Glutamatergic neuron (in vitro differentiated cells): Measurements from ENCODE around the gene CKAP4. TPM values are rescaled to one million over a fixed set of nuclear protein-coding genes. Genes with fewer than 3 reads are reported as not detected.

Experiments used
- DNase-seq: peaks from one replicate; pipeline ENCODE4 v3.0.0; 2022
- H3K27ac Mint-ChIP-seq: one replicate; pipeline ENCODE4 v1.8.0; 2020; ENCODE audit warnings: mild to moderate bottlenecking, mixed read lengths, inconsistent platforms; ENCODE audit not compliant: unreplicated experiment
- H3K27me3 Mint-ChIP-seq: one replicate; pipeline ENCODE4 v1.8.0; 2020; ENCODE audit warnings: mild to moderate bottlenecking, moderate library complexity, mixed read lengths, inconsistent platforms; ENCODE audit not compliant: unreplicated experiment
- H3K36me3 Mint-ChIP-seq: one replicate; pipeline ENCODE4 v1.8.0; 2020; ENCODE audit warnings: mild to moderate bottlenecking, mixed read lengths, inconsistent platforms; ENCODE audit not compliant: unreplicated experiment
- H3K4me1 Mint-ChIP-seq: one replicate; pipeline ENCODE4 v1.8.0; 2020; ENCODE audit warnings: mild to moderate bottlenecking, low read depth, mixed read lengths, inconsistent platforms; ENCODE audit not compliant: unreplicated experiment
- H3K4me3 Mint-ChIP-seq: one replicate; pipeline ENCODE4 v1.8.0; 2020; ENCODE audit warnings: mild to moderate bottlenecking, mixed read lengths, inconsistent platforms; ENCODE audit not compliant: unreplicated experiment
- H3K9me3 Mint-ChIP-seq: one replicate; pipeline ENCODE4 v1.8.0; 2020; ENCODE audit warnings: mild to moderate bottlenecking, moderate library complexity, mixed read lengths, inconsistent platforms; ENCODE audit not compliant: unreplicated experiment
- CTCF ChIP-seq: fragments of 200-600 bp; sonication (generic); IDR thresholded peaks from one replicate; pipeline ENCODE4 v1.5.0; 2021; ENCODE audit not compliant: partially characterized antibody, unreplicated experiment
- total RNA-seq: library from RNA; stranded (reverse); fragmentation: NEBNext Ultra II Directional; extraction: Animal tissue kit (Norgen Biotek cat#: 25700); gene quantifications from one replicate; pipeline ENCODE4 v1.2.1, GENCODE V29; 2021; ENCODE audit not compliant: unreplicated experiment

Gene CKAP4
- total RNA-seq, 1 donor from 2014 or later: 87.0 TPM

- Mint-ChIP-seq H3K4me3 (no peak overlapping the region), H3K9me3 (no peaks in the 10 kb centered on the region), H3K27ac (no peak overlapping the region), H3K36me3 (peaks cover 4% of the 10 kb centered on the region), H3K4me1 (no peaks in the 10 kb centered on the region), H3K27me3 (peaks cover 2% of the 10 kb centered on the region)
- no peak for DNase-seq
- no peak for TF ChIP-seq CTCF
Measured at GRCh38 chr12:106281056-106281782, 33.4 kb upstream of the CKAP4 start.

GRCh38 chr12:106280106-106280505, 32.3 kb upstream of the CKAP4 start:
- TF ChIP-seq CTCF: no peak
- Mint-ChIP-seq H3K4me1 (no peaks in the 10 kb centered on the region), H3K27ac (no peak overlapping the region), H3K4me3 (no peak overlapping the region), H3K9me3 (no peaks in the 10 kb centered on the region), H3K36me3 (peaks cover 4% of the 10 kb centered on the region), H3K27me3 (no peaks in the 10 kb centered on the region)
- no peak for DNase-seq

GRCh38 chr12:106276032-106276740, 28.4 kb upstream of the CKAP4 start:
- Mint-ChIP-seq H3K36me3 (no peaks in the 10 kb centered on the region), H3K9me3 (no peaks in the 10 kb centered on the region), H3K4me3 (no peak overlapping the region), H3K4me1 (no peaks in the 10 kb centered on the region), H3K27me3 (peaks cover 2% of the 10 kb centered on the region), H3K27ac (no peak overlapping the region)
- TF ChIP-seq CTCF: no peak
- DNase-seq: no peak

GRCh38 chr12:106275458-106275857, 27.6 kb upstream of the CKAP4 start:
- Mint-ChIP-seq H3K9me3 (no peaks in the 10 kb centered on the region), H3K4me3 (no peak overlapping the region), H3K27ac (no peak overlapping the region), H3K36me3 (no peaks in the 10 kb centered on the region), H3K4me1 (no peaks in the 10 kb centered on the region), H3K27me3 (peaks cover 2% of the 10 kb centered on the region)
- no peak for DNase-seq
- TF ChIP-seq CTCF: no peak

GRCh38 chr12:106274575-106275121, 26.8 kb upstream of the CKAP4 start:
- DNase-seq: no peak
- Mint-ChIP-seq H3K9me3 (no peaks in the 10 kb centered on the region), H3K27ac (no peak overlapping the region), H3K4me3 (no peak overlapping the region), H3K36me3 (no peaks in the 10 kb centered on the region), H3K4me1 (no peaks in the 10 kb centered on the region), H3K27me3 (peaks cover 2% of the 10 kb centered on the region)
- TF ChIP-seq CTCF: no peak
